ENCODE measurements around the gene KIF14.

Gene KIF14

GRCh38 chr1:200564319-200564718 lies 56.2 kb downstream of the KIF14 start:
- TF ChIP-seq RAD21 (IDR thresholded peaks at IDR 0.05; ENCODE audit: low read depth): no peak
- TF ChIP-seq CEBPB (IDR thresholded peaks at IDR 0.05): no peak
- TF ChIP-seq FOXM1 (IDR thresholded peaks at IDR 0.05; ENCODE audit: borderline replicate concordance, low read depth): no peak
- no peak for TF ChIP-seq MAX (IDR thresholded peaks at IDR 0.05)
- no peak for TF ChIP-seq EP300 (IDR thresholded peaks at IDR 0.05; ENCODE audit: borderline replicate concordance)
- no peak for TF ChIP-seq ZBTB7A (IDR thresholded peaks at IDR 0.05; ENCODE audit: low read depth)
- TF ChIP-seq TEAD4 (IDR thresholded peaks at IDR 0.05): no peak
- TF ChIP-seq YY1 (IDR thresholded peaks at IDR 0.05; ENCODE audit: low read depth): no peak
- TF ChIP-seq REST (IDR thresholded peaks at IDR 0.05; ENCODE audit: low read depth): no peak

- TF ChIP-seq YY1 (IDR thresholded peaks at IDR 0.05; ENCODE audit: low read depth): no peak
- TF ChIP-seq REST (IDR thresholded peaks at IDR 0.05; ENCODE audit: low read depth): no peak
- TF ChIP-seq MAX (IDR thresholded peaks at IDR 0.05): no peak
- TF ChIP-seq TAF1 (IDR thresholded peaks at IDR 0.05; ENCODE audit: low read depth): no peak
- TF ChIP-seq EGR1 (IDR thresholded peaks at IDR 0.05): no peak
- no peak for TF ChIP-seq NFIC (IDR thresholded peaks at IDR 0.05)
- TF ChIP-seq CEBPB (IDR thresholded peaks at IDR 0.05): no peak
- no peak for TF ChIP-seq EP300 (IDR thresholded peaks at IDR 0.05; ENCODE audit: borderline replicate concordance)
- TF ChIP-seq RAD21 (IDR thresholded peaks at IDR 0.05; ENCODE audit: low read depth): no peak
- TF ChIP-seq TCF12 (IDR thresholded peaks at IDR 0.05; ENCODE audit: low read depth): no peak
- no peak for TF ChIP-seq CREB1 (IDR thresholded peaks at IDR 0.05; ENCODE audit: low read depth)
- TF ChIP-seq USF1 (IDR thresholded peaks at IDR 0.05): no peak
- no peak for TF ChIP-seq ZBTB7A (IDR thresholded peaks at IDR 0.05; ENCODE audit: low read depth)
- TF ChIP-seq TEAD4 (IDR thresholded peaks at IDR 0.05): no peak
- no peak for TF ChIP-seq FOXM1 (IDR thresholded peaks at IDR 0.05; ENCODE audit: borderline replicate concordance, low read depth)
Observed at GRCh38 chr1:200561856-200562214, 58.7 kb downstream of the KIF14 start.

GRCh38 chr1:200558866-200559459 lies 61.6 kb downstream of the KIF14 start:
- peak; percentile 56 for TF ChIP-seq RAD21 (IDR thresholded peaks at IDR 0.05; ENCODE audit: low read depth)
- no peak for TF ChIP-seq USF1 (IDR thresholded peaks at IDR 0.05)

- no peak for TF ChIP-seq YY1 (IDR thresholded peaks at IDR 0.05; ENCODE audit: low read depth)
- TF ChIP-seq RAD21 (IDR thresholded peaks at IDR 0.05; ENCODE audit: low read depth): no peak; the same call in 1 of the 2 replicates
- TF ChIP-seq NFIC (IDR thresholded peaks at IDR 0.05): no peak
- no peak for TF ChIP-seq ZBTB7A (IDR thresholded peaks at IDR 0.05; ENCODE audit: low read depth)
- no peak for TF ChIP-seq CREB1 (IDR thresholded peaks at IDR 0.05; ENCODE audit: low read depth)
- no peak for TF ChIP-seq CEBPB (IDR thresholded peaks at IDR 0.05)
- TF ChIP-seq FOXM1 (IDR thresholded peaks at IDR 0.05; ENCODE audit: borderline replicate concordance, low read depth): no peak
- TF ChIP-seq REST (IDR thresholded peaks at IDR 0.05; ENCODE audit: low read depth): no peak
- no peak for TF ChIP-seq USF1 (IDR thresholded peaks at IDR 0.05)
- TF ChIP-seq MAX (IDR thresholded peaks at IDR 0.05): no peak
- no peak for TF ChIP-seq TEAD4 (IDR thresholded peaks at IDR 0.05)
- no peak for TF ChIP-seq TAF1 (IDR thresholded peaks at IDR 0.05; ENCODE audit: low read depth)
- no peak for TF ChIP-seq TCF12 (IDR thresholded peaks at IDR 0.05; ENCODE audit: low read depth)
- TF ChIP-seq EGR1 (IDR thresholded peaks at IDR 0.05): no peak
- TF ChIP-seq EP300 (IDR thresholded peaks at IDR 0.05; ENCODE audit: borderline replicate concordance): no peak
Observed at GRCh38 chr1:200556002-200556401, 64.5 kb downstream of the KIF14 start.

All from Ishikawa (cell line).